H9 (cell line): Measurements from ENCODE around the gene MEP1A. TPM values are rescaled to one million over a fixed set of nuclear protein-coding genes. Genes with fewer than 3 reads are reported as not detected.

ENCODE experiments used
- DNase-seq: peaks from one replicate; pipeline ENCODE4 v3.0.0-alpha.2; 2017
- H2AFZ ChIP-seq: one replicate; pipeline ENCODE4 v1.6.1; 2013; ENCODE audit warnings: mild to moderate bottlenecking, low read length, control low read depth, moderate library complexity
- H2AK5ac ChIP-seq: 2 replicates; pipeline ENCODE4 v1.6.1; 2013; ENCODE audit warnings: low read length, control low read depth, mixed read lengths; ENCODE audit not compliant: insufficient read length
- H2BK120ac ChIP-seq: one replicate; pipeline ENCODE4 v1.6.1; 2013; ENCODE audit warnings: low read depth, mild to moderate bottlenecking, low read length, control low read depth, inconsistent platforms; ENCODE audit not compliant: poor library complexity, severe bottlenecking
- H2BK12ac ChIP-seq: 2 replicates; pipeline ENCODE4 v1.6.1; 2013; ENCODE audit warnings: low read length, control low read depth, mixed read lengths, low read depth; ENCODE audit not compliant: insufficient read length
- H2BK15ac ChIP-seq: 2 replicates; pipeline ENCODE4 v1.6.1; 2013; ENCODE audit warnings: low read depth, low read length, control low read depth
- H2BK20ac ChIP-seq: one replicate; pipeline ENCODE4 v1.6.1; 2013; ENCODE audit warnings: low read depth, mild to moderate bottlenecking, low read length, control low read depth, inconsistent platforms; ENCODE audit not compliant: poor library complexity, severe bottlenecking
- H2BK5ac ChIP-seq: 2 replicates; pipeline ENCODE4 v1.6.1; 2013; ENCODE audit warnings: low read length, control low read depth, mixed read lengths; ENCODE audit not compliant: insufficient read length
- H3K14ac ChIP-seq: 2 replicates; pipeline ENCODE4 v1.6.1; 2013; ENCODE audit warnings: low read length, control low read depth; ENCODE audit not compliant: insufficient read depth
- H3K18ac ChIP-seq: 2 replicates; pipeline ENCODE4 v1.6.1; 2013; ENCODE audit warnings: low read depth, mild to moderate bottlenecking, mixed read lengths, low read length, control low read depth; ENCODE audit not compliant: insufficient read length
- H3K23ac ChIP-seq: 2 replicates; pipeline ENCODE4 v1.6.1; 2013; ENCODE audit warnings: low read length, control low read depth, mixed read lengths, low read depth; ENCODE audit not compliant: insufficient read length
- H3K23me2 ChIP-seq: 2 replicates; pipeline ENCODE4 v1.6.1; 2013; ENCODE audit warnings: low read depth, mild to moderate bottlenecking, mixed read lengths, low read length, control low read depth; ENCODE audit not compliant: insufficient read length, poor library complexity, severe bottlenecking
- H3K27ac ChIP-seq: 2 replicates; pipeline ENCODE4 v1.5.1; 2013; ENCODE audit warnings: low read length, control low read depth, mixed read lengths, low read depth; ENCODE audit not compliant: insufficient read length
- H3K27me3 ChIP-seq: 2 replicates; pipeline ENCODE4 v1.6.1; 2013; ENCODE audit warnings: low read length, control low read depth, inconsistent platforms; ENCODE audit not compliant: insufficient read depth
- H3K4ac ChIP-seq: 2 replicates; pipeline ENCODE4 v1.6.1; 2013; ENCODE audit warnings: low read depth, mild to moderate bottlenecking, control low read depth, inconsistent platforms, low read length, moderate library complexity
- H3K4me1 ChIP-seq: 2 replicates; pipeline ENCODE4 v1.6.1; 2013; ENCODE audit warnings: low read length, control low read depth, inconsistent platforms; ENCODE audit not compliant: insufficient read depth
- H3K4me2 ChIP-seq: 2 replicates; pipeline ENCODE4 v1.6.1; 2013; ENCODE audit warnings: low read length, control low read depth, mixed read lengths; ENCODE audit not compliant: insufficient read length, insufficient read depth
- H3K56ac ChIP-seq: 2 replicates; pipeline ENCODE4 v1.6.1; 2013; ENCODE audit warnings: low read depth, mild to moderate bottlenecking, mixed read lengths, low read length, control low read depth; ENCODE audit not compliant: insufficient read length
- H3K79me1 ChIP-seq: 2 replicates; pipeline ENCODE4 v1.6.1; 2013; ENCODE audit warnings: low read depth, mild to moderate bottlenecking, moderate library complexity, low read length, control low read depth, inconsistent platforms; ENCODE audit not compliant: insufficient read depth, poor library complexity, severe bottlenecking
- H3K79me2 ChIP-seq: 2 replicates; pipeline ENCODE4 v1.6.1; 2013; ENCODE audit warnings: low read length, control low read depth, inconsistent platforms; ENCODE audit not compliant: insufficient read depth
- H3K9ac ChIP-seq: 2 replicates; pipeline ENCODE4 v1.6.1; 2013; ENCODE audit warnings: low read length, control low read depth, mixed read lengths; ENCODE audit not compliant: insufficient read length; ENCODE audit errors: extremely low read depth
- H3K9me3 ChIP-seq: one replicate; pipeline ENCODE4 v1.6.1; 2013; ENCODE audit warnings: low read depth, low read length, inconsistent platforms; ENCODE audit not compliant: control insufficient read depth
- H3T11ph ChIP-seq: one replicate; pipeline ENCODE4 v1.6.1; 2013; ENCODE audit warnings: mild to moderate bottlenecking, low read length, control low read depth, inconsistent platforms
- H4K20me1 ChIP-seq: one replicate; pipeline ENCODE4 v1.6.1; 2013; ENCODE audit not compliant: control insufficient read depth, insufficient read length, insufficient read depth
- H4K5ac ChIP-seq: 2 replicates; pipeline ENCODE4 v1.6.1; 2013; ENCODE audit warnings: low read depth, mild to moderate bottlenecking, mixed read lengths, low read length, control low read depth; ENCODE audit not compliant: insufficient read length
- H4K8ac ChIP-seq: replicated peaks from 2 replicates; pipeline ENCODE4 v1.6.1; 2013; ENCODE audit warnings: low read length, control low read depth, mixed read lengths, low read depth; ENCODE audit not compliant: insufficient read length
- H4K91ac ChIP-seq: 2 replicates; pipeline ENCODE4 v1.6.1; 2013; ENCODE audit warnings: low read depth, mild to moderate bottlenecking, moderate library complexity, mixed read lengths, low read length, control low read depth; ENCODE audit not compliant: insufficient read length
- H3K27ac Mint-ChIP-seq, 3 experiments: 2 replicates in 2 of 3; 3 replicates in 1 of 3; pipeline ENCODE4 v1.8.0; 2020 to 2021; ENCODE audit warnings: mixed read lengths in 3 of 3, mild to moderate bottlenecking in 1 of 3, moderate library complexity in 1 of 3
- H3K27me3 Mint-ChIP-seq: 2 replicates; pipeline ENCODE4 v1.8.0; 2021; ENCODE audit warnings: low read depth, mild to moderate bottlenecking, moderate library complexity, mixed read lengths
- H3K36me3 Mint-ChIP-seq, 3 experiments: 2 replicates in 2 of 3; 3 replicates in 1 of 3; pipeline ENCODE4 v1.8.0; 2020 to 2021; ENCODE audit warnings: low read depth in 3 of 3, mixed read lengths in 3 of 3; ENCODE audit not compliant: insufficient read depth in 1 of 3
- H3K4me1 Mint-ChIP-seq, 2 experiments: 2 replicates each; pipeline ENCODE4 v1.8.0; 2020; ENCODE audit warnings: mixed read lengths in 2 of 2
- H3K4me3 Mint-ChIP-seq, 2 experiments: 2 replicates in 1 of 2; 3 replicates in 1 of 2; pipeline ENCODE4 v1.8.0; 2020 to 2021; ENCODE audit warnings: mild to moderate bottlenecking in 2 of 2, mixed read lengths in 2 of 2, moderate library complexity in 1 of 2
- H3K9me3 Mint-ChIP-seq, 2 experiments: 2 replicates in 1 of 2; 3 replicates in 1 of 2; pipeline ENCODE4 v1.8.0; 2020; ENCODE audit warnings: mild to moderate bottlenecking in 2 of 2, mixed read lengths in 2 of 2, moderate library complexity in 1 of 2
- WGBS: extraction: QIAGEN DNeasy Blood & Tissue Kit; methylation state at CpG from one replicate; pipeline ENCODE4 v1.1.7; 2013; ENCODE audit warnings: missing lambda C conversion rate, low lambda C conversion rate, mixed read lengths; ENCODE audit not compliant: insufficient read length; ENCODE audit errors: extremely low coverage; 5-methylcytosine and 5-hydroxymethylcytosine counted together
- total RNA-seq: library from RNA; stranded (reverse); gene quantifications from 2 replicates; pipeline ENCODE4 v1.2.1, GENCODE V29; 2021
- TF ChIP-seq, protein P1 (sequence below): fragments of 200-600 bp; sonication (generic); conservative IDR thresholded peaks from 3 replicates; pipeline ENCODE4 v1.8.0; 2021; ENCODE audit warnings: antibody characterized with exemption, mild to moderate bottlenecking

MEP1A gene
- total RNA-seq, 1 experiment from 2014 or later: not detected

DNA sequence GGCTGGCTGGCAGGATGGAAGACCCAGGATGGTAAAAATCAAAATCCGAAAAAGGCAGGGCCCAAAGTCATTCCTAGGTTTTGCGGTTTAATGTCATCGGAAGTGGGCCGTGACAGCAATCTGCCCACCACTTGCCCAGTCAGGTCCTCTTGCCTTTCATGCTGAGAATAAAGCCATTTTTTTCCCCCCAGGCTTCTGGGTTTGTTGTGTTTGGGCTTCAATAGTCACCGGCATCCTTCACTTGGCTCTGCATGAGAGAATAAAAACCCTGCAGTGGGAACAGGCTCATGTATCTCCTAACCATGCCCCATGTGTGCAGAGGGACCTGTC, 56.1 kb downstream of the MEP1A start:
- Mint-ChIP-seq H3K4me1 (peaks cover 9 to 14% of the 10 kb centered on the region in 2 experiments), H3K9me3 (no peaks in the 10 kb centered on the region; a peak in 1 of 5 replicates), H3K27ac (peak overlapping the region in 1 of 3 experiments; percentile 34; a peak in 1 of 7 replicates), H3K27me3 (peaks cover 13% of the 10 kb centered on the region), H3K36me3 (no peaks in the 10 kb centered on the region; a peak in 1 of 7 replicates), H3K4me3 (no peak overlapping the region)
- H2BK20ac ChIP-seq: no peak overlapping the region
- no CpG with 5 or more reads among the region's 5 CpGs for WGBS
- H3K4me1 ChIP-seq: no peaks in the 10 kb centered on the region; the same call in 1 of the 2 replicates
- no peak overlapping the region for H2AFZ ChIP-seq
- no peaks in the 10 kb centered on the region for H3K27me3 ChIP-seq
- no peaks in the 10 kb centered on the region for H4K20me1 ChIP-seq
- H2AK5ac ChIP-seq: no peak overlapping the region
- H3K18ac ChIP-seq: no peak overlapping the region
- H3T11ph ChIP-seq: no peak overlapping the region
- H2BK15ac ChIP-seq: no peak overlapping the region
- no peak for DNase-seq
- no peak overlapping the region for H2BK5ac ChIP-seq
- H3K4me2 ChIP-seq: no peak overlapping the region
- H3K14ac ChIP-seq: no peak overlapping the region
- no peak overlapping the region for H3K56ac ChIP-seq
- TF ChIP-seq, protein P1, sequence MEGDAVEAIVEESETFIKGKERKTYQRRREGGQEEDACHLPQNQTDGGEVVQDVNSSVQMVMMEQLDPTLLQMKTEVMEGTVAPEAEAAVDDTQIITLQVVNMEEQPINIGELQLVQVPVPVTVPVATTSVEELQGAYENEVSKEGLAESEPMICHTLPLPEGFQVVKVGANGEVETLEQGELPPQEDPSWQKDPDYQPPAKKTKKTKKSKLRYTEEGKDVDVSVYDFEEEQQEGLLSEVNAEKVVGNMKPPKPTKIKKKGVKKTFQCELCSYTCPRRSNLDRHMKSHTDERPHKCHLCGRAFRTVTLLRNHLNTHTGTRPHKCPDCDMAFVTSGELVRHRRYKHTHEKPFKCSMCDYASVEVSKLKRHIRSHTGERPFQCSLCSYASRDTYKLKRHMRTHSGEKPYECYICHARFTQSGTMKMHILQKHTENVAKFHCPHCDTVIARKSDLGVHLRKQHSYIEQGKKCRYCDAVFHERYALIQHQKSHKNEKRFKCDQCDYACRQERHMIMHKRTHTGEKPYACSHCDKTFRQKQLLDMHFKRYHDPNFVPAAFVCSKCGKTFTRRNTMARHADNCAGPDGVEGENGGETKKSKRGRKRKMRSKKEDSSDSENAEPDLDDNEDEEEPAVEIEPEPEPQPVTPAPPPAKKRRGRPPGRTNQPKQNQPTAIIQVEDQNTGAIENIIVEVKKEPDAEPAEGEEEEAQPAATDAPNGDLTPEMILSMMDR: no peak
- H3K23me2 ChIP-seq: no peaks in the 10 kb centered on the region
- no peak overlapping the region for H2BK120ac ChIP-seq
- no peaks in the 10 kb centered on the region for H3K79me1 ChIP-seq
- no peak overlapping the region for H3K23ac ChIP-seq
- H3K9me3 ChIP-seq: no peaks in the 10 kb centered on the region
- no peaks in the 10 kb centered on the region for H3K79me2 ChIP-seq
- H2BK12ac ChIP-seq: no peak overlapping the region
- H4K8ac ChIP-seq: no peak overlapping the region
- no peak overlapping the region for H3K4ac ChIP-seq
- H3K9ac ChIP-seq: no peak overlapping the region
- no peak overlapping the region for H4K91ac ChIP-seq
- no peak overlapping the region for H3K27ac ChIP-seq
- H4K5ac ChIP-seq: no peak overlapping the region
